NOMO-1 treated with dmso at 0.1 percent for 144 hours (cell line): Measurements from ENCODE around the gene TIMM17A.

Experiments used
- DNase-seq: peaks from one replicate; lab custom pipeline; 2025; ENCODE audit not compliant: unreplicated experiment; lab: John Stamatoyannopoulos, UW

TIMM17A gene

DNA sequence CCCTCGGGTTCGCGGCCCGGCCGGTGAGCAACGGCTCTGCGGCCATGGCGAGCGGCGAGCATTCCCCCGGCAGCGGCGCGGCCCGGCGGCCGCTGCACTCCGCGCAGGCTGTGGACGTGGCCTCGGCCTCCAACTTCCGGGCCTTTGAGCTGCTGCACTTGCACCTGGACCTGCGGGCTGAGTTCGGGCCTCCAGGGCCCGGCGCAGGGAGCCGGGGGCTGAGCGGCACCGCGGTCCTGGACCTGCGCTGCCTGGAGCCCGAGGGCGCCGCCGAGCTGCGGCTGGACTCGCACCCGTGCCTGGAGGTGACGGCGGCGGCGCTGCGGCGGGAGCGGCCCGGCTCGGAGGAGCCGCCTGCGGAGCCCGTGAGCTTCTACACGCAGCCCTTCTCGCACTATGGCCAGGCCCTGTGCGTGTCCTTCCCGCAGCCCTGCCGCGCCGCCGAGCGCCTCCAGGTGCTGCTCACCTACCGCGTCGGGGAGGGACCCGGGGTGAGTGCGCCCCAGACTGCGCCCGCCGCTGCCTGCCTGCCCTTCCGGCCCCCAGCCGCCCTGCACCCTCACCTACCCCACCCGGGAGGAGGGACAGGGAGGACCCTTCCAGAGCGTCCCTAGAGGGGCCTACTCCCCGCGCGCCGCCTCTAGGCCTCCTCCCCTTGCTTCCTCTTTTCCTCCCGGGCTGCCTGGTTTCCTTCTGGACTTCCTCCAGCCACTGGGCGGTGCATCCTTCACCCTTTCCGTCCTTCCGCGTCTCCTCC lies 27.5 kb downstream of the TIMM17A start, which contains the start of gene RNPEP:
Gene RNPEP (plus strand): TSS at position 26 of the 757 bp plus-strand sequence. CDS start 19 bp downstream, at position 45.
- peak; percentile 84 for DNase-seq

DNA sequence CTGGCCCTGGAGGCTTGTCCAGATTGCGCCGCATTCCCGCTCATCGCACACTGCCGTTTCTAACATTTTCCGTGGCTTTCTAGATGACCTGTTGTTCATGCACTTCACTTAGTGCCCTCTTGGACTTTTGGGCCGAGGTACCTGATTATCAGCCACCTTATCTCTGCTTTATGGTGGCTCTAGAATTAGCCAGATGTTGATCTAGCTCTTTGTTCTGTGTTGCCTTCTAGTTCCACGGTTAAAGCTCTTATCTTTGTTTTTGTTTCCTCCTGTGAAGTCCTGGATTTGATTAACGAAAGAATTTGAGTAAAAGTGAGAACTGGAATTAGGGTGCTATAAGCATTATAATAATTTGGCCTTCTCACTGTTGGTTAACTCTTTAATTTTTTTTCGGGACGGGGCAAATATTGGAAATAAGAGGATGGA lies 28.1 kb downstream of the TIMM17A start:
- no peak for DNase-seq

DNA sequence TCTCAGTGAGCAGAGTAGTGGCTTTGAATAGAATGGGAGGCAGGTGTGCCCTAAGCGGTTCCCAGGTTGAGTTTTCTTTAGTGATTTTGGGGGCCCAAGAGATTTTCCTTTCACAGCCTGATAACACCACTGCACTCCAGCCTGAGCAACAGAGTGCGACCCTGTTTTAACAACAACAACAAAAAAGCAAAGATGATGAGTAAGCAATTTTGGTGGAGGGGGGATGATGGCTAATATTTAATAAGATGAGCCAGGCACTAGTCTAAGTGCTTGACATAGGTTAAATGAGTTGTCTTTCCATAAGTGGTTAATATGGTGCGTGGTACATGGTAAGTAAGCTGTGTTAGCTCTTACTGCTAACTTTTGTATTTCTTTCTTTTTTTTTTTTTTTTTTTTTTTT lies 29.1 kb downstream of the TIMM17A start:
- DNase-seq, result no peak

DNA sequence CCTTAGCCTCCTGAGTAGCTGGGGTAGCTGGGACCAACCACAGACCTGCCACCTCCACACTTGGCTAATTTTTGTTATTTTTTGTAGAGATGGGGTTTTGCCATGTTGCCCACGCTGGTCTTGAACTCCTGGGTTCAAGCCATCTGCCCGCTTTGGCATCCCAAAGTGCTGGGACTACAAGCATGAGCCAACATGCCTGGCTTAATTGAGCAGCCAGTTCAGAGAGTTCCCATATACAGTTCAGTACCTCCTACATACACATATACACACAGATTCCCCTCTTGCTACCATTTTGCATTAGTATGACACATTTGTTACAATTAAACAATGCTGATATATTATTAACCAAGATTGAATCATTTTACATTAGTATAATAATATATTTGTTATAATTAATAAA lies 30.1 kb downstream of the TIMM17A start:
- no peak for DNase-seq

DNA sequence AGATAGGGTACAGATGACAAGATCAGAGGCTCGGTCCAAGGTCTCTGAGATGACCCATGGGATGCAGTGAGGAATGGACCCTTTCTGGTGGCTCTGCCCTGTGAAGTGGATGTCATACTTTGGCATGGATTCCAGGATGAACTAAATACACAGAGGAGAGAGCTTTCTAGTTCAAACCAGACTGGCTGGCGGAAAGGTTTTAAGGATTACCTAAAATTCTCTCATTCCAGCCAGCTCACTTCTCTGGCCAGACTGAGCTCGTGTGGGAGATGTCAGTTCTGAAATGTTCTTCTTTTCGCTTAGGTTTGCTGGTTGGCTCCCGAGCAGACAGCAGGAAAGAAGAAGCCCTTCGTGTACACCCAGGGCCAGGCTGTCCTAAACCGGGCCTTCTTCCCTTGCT lies 33.3 kb downstream of the TIMM17A start:
- no peak for DNase-seq

DNA sequence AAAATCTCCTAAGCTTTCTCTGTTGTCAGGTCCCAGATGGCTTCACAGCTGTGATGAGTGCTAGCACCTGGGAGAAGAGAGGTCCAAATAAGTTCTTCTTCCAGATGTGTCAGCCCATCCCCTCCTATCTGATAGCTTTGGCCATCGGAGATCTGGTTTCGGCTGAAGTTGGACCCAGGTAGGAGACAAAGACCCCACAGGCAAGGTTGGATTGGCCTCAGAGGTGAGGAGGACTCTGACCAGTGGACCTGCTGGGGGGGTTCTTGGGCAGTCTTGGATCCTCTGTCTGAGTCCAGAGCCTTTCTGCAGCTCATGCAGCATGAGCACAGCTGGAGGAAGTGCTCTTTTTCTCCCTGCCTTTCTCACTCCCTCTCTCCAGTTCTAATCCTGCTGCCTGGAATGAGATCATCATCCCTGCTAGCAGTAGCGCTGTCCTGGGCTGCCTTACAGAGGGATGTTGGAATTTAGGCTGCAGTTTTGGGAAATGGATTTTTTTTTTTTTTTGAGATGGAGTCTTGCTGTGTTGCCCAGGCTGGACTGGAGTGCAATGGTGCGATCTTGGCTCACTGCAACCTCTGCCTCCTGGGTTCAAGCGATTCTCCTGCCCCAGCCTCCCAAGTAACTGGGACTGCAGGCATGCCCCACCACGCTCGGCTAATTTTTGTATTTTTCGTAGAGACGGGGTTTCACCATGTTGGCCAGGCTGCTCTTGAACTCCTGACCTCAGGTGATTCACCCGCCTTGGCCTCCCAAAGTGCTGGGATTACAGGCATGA lies 34.2 kb downstream of the TIMM17A start:
- DNase-seq, result no peak

DNA sequence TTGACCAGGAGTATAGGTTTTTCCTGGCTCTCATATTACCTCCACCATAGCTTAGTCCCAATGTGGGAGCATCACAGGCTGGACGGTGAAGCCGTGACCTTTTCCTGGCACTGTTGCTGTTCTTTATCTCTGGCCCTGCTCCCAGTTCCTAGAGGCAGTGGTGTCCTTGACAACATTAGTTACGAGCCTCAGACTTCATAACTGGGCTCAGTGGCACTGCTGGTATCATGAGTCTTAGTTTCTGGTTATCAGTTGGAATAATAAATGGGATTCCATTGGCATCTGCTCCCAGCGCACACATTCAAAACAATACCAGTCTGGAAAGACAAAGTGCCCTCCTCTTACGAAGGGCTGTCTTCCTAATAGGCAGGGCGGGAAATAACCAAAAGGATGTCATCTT lies 35.1 kb downstream of the TIMM17A start:
- no peak for DNase-seq

DNA sequence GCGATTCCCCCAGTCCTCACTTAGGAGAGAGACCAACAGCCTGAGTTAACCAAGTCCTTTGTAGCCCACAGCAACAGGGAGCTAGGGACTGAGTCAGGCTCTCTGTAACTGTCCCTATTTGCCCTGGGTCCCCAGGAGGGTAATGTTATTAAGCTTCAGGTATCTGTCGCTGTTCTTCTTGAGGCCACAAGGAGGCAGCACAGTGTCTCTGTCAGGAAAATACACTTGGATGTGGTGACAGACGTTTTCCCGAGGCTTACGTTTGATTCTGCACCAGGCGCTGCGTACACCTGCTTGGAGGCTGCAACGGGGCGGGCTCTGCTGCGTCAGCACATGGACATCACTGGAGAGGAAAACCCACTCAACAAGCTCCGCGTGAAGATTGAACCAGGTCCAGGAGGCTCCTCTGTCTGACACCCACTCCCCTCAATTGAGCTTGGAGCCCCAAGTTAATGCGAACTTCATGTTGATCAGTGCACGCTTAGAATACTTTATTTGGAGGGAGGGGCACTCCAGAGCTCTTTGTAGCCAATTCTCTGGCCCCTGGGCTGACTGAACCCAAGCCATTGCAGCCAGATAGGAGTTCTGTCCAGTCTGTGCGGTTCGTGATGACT lies 44.4 kb downstream of the TIMM17A start:
- peak; percentile 20 for DNase-seq

DNA sequence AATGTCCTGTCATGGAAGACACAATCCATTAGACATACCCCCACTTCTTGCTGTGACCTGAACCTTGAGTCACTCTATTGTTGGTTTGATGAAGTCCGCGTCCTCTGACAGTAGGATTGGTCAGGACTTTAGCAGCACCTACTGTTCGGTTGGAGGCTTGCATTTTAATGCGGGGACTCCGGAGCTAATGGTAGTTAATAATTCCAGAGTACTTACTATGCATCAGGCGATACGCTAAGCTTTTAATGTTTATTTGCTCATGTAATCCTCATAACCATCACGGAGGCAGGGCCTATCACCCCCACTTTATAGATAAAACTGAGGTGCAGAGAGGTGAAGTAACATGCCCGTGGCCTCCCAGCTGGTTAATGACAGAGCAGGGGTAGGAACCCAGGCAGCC lies 47.2 kb downstream of the TIMM17A start:
- DNase-seq, result no peak

DNA sequence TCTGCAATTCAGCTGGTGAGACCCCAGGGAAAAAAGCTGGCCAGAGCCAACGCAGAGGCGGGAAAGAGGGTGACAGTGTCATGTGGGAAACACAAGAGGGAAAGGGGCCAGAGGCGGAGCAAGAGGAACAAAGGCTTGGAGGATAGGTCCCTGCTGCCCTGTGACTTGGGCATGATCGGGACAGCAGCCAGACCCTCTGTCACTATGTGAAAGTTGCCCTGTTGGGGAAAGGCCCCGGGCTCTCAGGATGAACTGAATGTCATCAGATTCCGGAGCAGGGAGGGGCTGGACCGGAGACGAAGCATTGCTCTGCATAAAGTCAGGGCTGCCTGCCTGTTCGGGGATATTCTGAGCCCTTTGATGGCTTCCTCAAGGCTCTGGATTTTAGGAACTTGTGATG lies 49.4 kb downstream of the TIMM17A start:
- DNase-seq, result no peak

DNA sequence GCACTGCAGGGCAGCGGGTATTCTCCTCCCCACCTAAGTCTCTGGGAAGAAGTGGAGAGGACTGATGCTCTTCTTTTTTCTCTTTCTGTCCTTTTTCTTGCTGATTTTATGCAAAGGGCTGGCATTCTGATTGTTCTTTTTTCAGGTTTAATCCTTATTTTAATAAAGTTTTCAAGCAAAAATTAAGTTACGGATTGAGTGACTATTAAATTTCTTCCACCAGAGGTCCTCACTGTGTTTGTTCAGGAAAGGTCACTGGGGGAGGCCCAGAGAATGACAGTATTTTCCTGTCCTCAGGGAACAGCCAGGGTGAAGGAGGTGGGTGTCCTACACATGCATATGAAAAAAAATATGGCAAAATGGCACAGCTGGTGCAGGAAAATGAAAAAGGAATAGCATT lies 50.7 kb downstream of the TIMM17A start:
- DNase-seq, result no peak

DNA sequence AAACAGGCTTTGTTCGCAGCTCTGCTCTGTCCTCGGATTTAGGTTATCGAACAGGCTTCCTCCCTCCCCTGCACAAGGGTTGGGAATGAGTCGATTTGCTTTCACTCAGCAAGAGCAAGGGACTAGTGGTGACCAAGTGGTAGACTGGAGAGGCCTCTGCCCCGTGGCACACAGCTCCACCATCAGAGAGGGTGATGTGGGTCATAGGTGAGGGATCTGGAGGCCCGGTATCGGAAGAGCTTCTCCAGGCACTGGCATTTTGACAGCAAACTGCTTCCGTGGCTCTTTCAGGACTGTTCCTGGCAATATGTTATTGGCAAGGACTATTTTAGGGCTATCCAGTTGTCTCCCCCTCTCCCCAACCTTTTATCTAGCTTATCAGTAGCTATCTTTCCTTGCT lies 52.0 kb downstream of the TIMM17A start:
- DNase-seq, result no peak

DNA sequence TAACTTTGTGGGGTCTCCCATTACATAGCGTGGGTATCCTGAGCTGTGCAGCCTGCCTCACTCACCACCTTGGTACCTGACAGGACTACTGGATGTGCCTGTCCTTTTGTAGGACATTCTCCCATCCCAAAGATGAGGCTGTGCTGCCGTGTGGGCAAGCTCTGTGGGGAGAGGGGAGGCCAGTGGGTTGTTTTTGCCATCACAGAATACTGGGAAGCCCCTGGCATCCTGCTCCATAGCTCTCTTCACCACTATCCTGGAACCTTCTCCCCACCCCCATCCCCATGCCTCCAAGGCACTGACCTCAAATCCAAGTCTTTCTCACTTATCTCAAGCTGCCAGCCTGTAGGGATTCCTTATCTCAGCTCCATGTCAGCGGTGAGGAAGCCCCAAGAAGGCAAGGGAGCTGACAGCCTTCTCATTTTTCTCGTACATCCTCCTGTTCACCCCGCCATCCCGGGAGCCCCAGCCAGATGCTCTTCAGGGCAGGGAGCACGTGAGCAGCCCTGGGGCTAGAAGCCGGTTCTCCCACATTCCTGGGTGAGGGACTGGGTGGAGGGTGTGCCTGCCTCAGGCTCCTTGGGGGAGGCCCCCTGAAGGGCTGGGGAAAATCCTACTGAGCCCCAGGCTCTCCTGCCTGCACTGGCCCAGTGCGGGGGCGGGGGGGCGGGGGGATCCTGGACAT lies 52.6 kb downstream of the TIMM17A start:
- DNase-seq, result no peak

DNA sequence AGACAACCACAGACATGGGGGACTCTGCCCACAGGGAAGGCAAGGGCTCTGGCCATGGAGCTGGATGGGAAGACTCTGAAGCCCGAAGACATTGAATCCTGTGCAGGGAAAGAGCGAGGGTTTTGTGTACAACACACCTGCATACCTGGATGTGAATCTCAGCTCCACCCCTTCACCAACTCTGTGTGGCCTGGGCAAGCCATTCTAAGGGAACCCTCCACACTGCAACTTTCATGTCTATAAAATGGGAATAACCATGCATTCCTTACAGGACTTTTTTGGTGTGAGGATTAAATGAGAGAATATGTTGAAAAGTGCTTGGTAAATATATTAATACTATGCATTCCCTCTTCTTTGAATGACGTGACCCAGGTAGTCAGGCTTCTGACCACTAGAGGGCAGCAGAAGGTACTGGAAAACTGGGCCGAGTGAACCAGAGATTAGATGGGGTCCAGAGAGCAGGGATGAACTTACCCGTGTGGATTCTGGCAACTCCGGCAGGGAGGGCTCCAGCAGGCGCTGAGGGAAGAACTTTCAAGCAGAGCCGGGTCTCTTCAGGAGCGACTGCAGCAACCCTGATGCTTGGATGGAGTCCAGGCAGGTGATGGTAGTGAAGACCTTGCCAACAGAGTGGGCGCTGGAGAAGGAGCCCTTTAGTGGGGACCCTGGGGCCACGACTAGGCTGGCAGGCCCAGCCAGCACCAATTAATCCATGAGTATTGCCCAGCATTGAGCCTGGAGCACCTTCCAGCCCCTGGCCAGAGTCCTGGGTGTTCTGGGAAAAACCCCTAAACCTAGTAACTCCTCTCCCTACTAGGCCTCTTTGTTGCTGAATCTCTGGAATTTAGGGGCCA lies 54.2 kb downstream of the TIMM17A start:
- DNase-seq, result peak; percentile 14

DNA sequence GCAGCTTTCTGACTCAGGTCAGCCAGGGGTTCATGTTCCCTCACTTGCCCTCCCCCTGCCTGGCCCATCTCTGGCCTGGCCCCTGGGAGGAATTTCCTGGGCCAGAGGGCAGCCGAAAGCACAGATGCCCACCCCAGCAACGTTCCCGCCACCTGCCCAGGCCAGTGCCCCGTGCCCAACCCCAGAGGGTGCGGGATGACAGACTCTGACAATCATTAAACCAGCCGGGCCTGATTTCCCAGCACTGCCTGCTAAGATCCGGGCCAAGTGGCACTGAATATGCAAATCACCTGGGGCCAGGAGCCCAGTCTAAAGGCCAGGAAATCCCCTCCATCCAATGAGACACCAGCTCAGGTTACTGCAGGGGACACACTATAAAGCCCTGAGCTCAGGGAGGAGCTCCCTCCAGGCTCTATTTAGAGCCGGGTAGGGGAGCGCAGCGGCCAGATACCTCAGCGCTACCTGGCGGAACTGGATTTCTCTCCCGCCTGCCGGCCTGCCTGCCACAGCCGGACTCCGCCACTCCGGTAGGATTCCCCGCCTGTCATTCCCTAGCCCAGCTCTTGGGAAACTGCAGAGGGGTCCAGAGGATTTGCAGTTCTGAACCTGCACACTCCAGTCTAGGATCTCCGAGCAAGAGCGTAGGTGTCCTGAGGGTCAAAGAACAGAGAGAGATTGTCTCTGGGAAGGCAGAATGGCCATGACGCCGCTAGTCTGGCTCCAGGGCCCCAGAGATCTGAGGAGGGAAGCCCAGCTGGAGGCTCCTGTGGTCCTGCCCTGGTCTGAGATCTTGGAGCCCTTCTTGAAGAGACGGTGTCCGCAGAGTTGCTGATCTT lies 55.1 kb downstream of the TIMM17A start, which contains the start of gene ELF3:
Gene ELF3 (plus strand): TSS at position 408 of the 836 bp plus-strand sequence. CDS start 550 bp downstream, outside the sequence.
- DNase-seq, result no peak

DNA sequence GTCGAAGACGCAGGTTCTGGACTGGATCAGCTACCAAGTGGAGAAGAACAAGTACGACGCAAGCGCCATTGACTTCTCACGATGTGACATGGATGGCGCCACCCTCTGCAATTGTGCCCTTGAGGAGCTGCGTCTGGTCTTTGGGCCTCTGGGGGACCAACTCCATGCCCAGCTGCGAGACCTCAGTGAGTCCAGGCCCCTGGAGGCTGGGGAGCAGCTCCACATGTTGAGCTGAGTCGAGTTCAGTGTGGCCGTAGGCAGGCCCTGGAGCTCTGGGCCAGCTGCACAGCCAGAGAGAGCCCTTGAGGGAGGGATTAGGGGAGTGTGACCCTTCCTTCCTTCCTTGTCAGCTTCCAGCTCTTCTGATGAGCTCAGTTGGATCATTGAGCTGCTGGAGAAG lies 56.7 kb downstream of the TIMM17A start:
- DNase-seq, result no peak

DNA sequence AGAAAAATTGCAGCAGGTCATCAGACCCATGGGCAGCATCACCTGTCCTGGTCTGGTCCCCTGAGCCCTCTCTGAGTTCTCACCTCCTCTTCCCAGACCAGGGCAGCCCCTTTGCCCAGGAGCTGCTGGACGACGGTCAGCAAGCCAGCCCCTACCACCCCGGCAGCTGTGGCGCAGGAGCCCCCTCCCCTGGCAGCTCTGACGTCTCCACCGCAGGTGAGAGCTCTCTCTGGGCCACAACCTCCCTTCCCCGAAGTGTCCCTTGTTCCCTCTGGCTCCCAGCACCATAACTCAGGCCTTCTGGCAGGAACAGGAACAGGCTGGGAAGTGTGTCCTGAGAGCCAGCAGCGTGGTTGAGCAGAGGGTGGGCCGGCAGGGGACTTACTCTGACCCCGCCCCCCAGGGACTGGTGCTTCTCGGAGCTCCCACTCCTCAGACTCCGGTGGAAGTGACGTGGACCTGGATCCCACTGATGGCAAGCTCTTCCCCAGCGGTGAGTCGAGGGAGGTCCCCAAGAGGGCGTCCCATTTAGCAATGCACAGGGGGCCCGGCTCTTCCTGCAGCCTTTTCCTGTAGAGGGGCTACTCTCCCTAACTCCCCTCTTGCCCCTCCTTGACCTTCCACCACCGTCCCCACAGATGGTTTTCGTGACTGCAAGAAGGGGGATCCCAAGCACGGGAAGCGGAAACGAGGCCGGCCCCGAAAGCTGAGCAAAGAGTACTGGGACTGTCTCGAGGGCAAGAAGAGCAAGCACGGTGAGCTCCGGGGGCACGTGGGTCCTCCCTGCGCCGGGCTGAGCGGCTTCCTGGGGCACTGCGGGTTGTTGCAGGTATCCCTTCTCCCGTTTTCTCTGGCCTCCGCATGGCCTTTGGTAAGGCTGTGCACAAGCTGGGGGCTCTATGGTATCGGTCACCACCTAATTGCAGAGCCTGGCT lies 57.5 kb downstream of the TIMM17A start:
- DNase-seq, result no peak

DNA sequence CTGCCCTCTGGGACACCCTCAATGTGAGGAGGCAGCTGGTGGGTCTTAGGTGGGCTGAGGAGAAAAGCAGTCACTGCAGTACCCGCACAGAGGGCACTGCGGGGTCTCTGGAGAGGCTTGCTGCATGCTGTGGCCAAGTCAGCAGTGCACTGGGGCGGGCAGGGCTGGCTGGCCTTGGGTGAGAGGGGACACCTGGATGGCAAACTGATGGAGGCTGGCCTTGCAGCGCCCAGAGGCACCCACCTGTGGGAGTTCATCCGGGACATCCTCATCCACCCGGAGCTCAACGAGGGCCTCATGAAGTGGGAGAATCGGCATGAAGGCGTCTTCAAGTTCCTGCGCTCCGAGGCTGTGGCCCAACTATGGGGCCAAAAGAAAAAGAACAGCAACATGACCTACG lies 58.3 kb downstream of the TIMM17A start:
- no peak for DNase-seq
